GM12892 (cell line): Measurements from ENCODE around the gene TFG.

Experiments
- POLR2A ChIP-seq: IDR thresholded peaks from 2 replicates; pipeline ENCODE4 v1.6.1; 2011; ENCODE audit warnings: low read depth, low read length, control low read depth
- POLR2AphosphoS5 ChIP-seq: IDR thresholded peaks from 2 replicates; pipeline ENCODE4 v1.6.1; 2011; ENCODE audit warnings: low read depth, low read length, control low read depth
- TAF1 ChIP-seq: IDR thresholded peaks from 2 replicates; pipeline ENCODE4 v1.6.1; 2011; ENCODE audit warnings: low read depth, mild to moderate bottlenecking, control low read depth, low read length, borderline replicate concordance

GRCh38 chr3:100754563-100755334 lies 45.5 kb downstream of the TFG start:
- TF ChIP-seq POLR2A, result no peak
- TF ChIP-seq POLR2AphosphoS5, result no peak
- TF ChIP-seq TAF1, result no peak
